ENCODE results near the gene FGF14.

FGF14 gene

GRCh38 chr13:102207680-102208342 lies 194.0 kb downstream of the FGF14 start (continued):
- no peak for TF ChIP-seq ZSCAN5A (tag by site-specific recombination; IDR thresholded peaks at IDR 0.05)

- POLR2A ChIA-PET: no interaction called here
- H3K4me3 ChIP-seq (ENCODE audit: low read depth, low read length): no peak overlapping the region
- no peaks in the 10 kb centered on the region for H3K4me1 ChIP-seq (ENCODE audit: control insufficient read depth, insufficient read depth, low read length)
- H3K27ac ChIP-seq (ENCODE audit: extremely low read depth, low read depth, low read length): no peak overlapping the region
- no peaks in the 10 kb centered on the region for H3K9me3 ChIP-seq (ENCODE audit: control insufficient read depth, insufficient read depth, low read depth, low read length)
- TF ChIP-seq KLF8 (tag by site-specific recombination; IDR thresholded peaks at IDR 0.05): no peak
- TF ChIP-seq ZNF600 (tag by site-specific recombination; IDR thresholded peaks at IDR 0.05): no peak
- TF ChIP-seq OVOL3 (tag by site-specific recombination; IDR thresholded peaks at IDR 0.05): no peak
- no peak for TF ChIP-seq ZNF76 (tag by site-specific recombination; IDR thresholded peaks at IDR 0.05; ENCODE audit: borderline replicate concordance, low read depth)
- TF ChIP-seq ZNF791 (tag by site-specific recombination; IDR thresholded peaks at IDR 0.05): no peak
- TF ChIP-seq ZNF785 (tag by site-specific recombination; IDR thresholded peaks at IDR 0.05): no peak
- no peak for TF ChIP-seq ZNF621 (tag by site-specific recombination; IDR thresholded peaks at IDR 0.05)
- TF ChIP-seq ZNF112 (tag by site-specific recombination; IDR thresholded peaks at IDR 0.05): no peak
- no peak for TF ChIP-seq RBAK (tag by site-specific recombination; IDR thresholded peaks at IDR 0.05)
- TF ChIP-seq KLF9 (tag by site-specific recombination; IDR thresholded peaks at IDR 0.05; ENCODE audit: low read depth): no peak
- TF ChIP-seq ZNF843 (tag by site-specific recombination; IDR thresholded peaks at IDR 0.05): no peak
- no peak for TF ChIP-seq ZNF645 (tag by site-specific recombination; IDR thresholded peaks at IDR 0.05)
- no peak for TF ChIP-seq ZNF155 (tag by site-specific recombination; IDR thresholded peaks at IDR 0.05)
- no peaks in the 10 kb centered on the region for H3K36me3 ChIP-seq (ENCODE audit: control insufficient read depth in 2 of 2, insufficient read depth in 1 of 2, low read length in 2 of 2)
- CTCF ChIA-PET: no interaction called here
These were observed 198.1 kb downstream of the FGF14 start for GRCh38 chr13:102203718-102204117.

- H3K4me1 ChIP-seq (ENCODE audit: control insufficient read depth, insufficient read depth, low read length): no peaks in the 10 kb centered on the region
- no peaks in the 10 kb centered on the region for H3K9me3 ChIP-seq (ENCODE audit: control insufficient read depth, insufficient read depth, low read depth, low read length)
- ChIA-PET CTCF (interaction anchor here (0.6 kb wide), 1 partner anchor 102 kb away, joined by 5 read pairs; no protein-coding TSS in a partner anchor), POLR2A (no interaction called here)
- H3K4me3 ChIP-seq (ENCODE audit: low read depth, low read length): no peak overlapping the region
- no peaks in the 10 kb centered on the region for H3K36me3 ChIP-seq (ENCODE audit: control insufficient read depth in 2 of 2, insufficient read depth in 1 of 2, low read length in 2 of 2)
- TF ChIP-seq ZNF670 (tag by site-specific recombination; IDR thresholded peaks at IDR 0.05; ENCODE audit: low read depth) (no peak), ZNF529 (tag by site-specific recombination; IDR thresholded peaks at IDR 0.05; ENCODE audit: insufficient replicate concordance) (no peak), HOXD13 (CRISPR knock-in tag; IDR thresholded peaks at IDR 0.05; ENCODE audit: borderline replicate concordance) (no peak), KLF1 (tag by site-specific recombination; IDR thresholded peaks at IDR 0.05) (no peak), MZF1 (tag by site-specific recombination; IDR thresholded peaks at IDR 0.05; ENCODE audit: borderline replicate concordance) (no peak), ZSCAN4 (tag by site-specific recombination; IDR thresholded peaks at IDR 0.05) (no peak), ZNF626 (tag by site-specific recombination; IDR thresholded peaks at IDR 0.05) (no peak), BCL11B (tag by site-specific recombination; IDR thresholded peaks at IDR 0.05; ENCODE audit: low read depth) (no peak), ZNF561 (tag by site-specific recombination; IDR thresholded peaks at IDR 0.05; ENCODE audit: borderline replicate concordance) (no peak), ZNF175 (tag by site-specific recombination; IDR thresholded peaks at IDR 0.05) (no peak), MEIS1 (CRISPR knock-in tag; IDR thresholded peaks at IDR 0.05; ENCODE audit: borderline replicate concordance) (no peak), ZFP41 (tag by site-specific recombination; IDR thresholded peaks at IDR 0.05; ENCODE audit: borderline replicate concordance) (no peak), ZNF426 (tag by site-specific recombination; IDR thresholded peaks at IDR 0.05) (no peak), MYNN (tag by site-specific recombination; IDR thresholded peaks at IDR 0.05; ENCODE audit: borderline replicate concordance) (no peak), EGR2 (tag by site-specific recombination; IDR thresholded peaks at IDR 0.05; ENCODE audit: low read depth) (no peak)
- no peak overlapping the region for H3K27ac ChIP-seq (ENCODE audit: extremely low read depth, low read depth, low read length)
These were observed 203.2 kb downstream of the FGF14 start for GRCh38 chr13:102198418-102199311.
